Endothelial cell (in vitro differentiated cells): ENCODE results near the gene SLC8A2. TPM values are rescaled to one million over a fixed set of nuclear protein-coding genes. Genes with fewer than 3 reads are reported as not detected.

ENCODE experiments used
- DNase-seq: peaks from one replicate; pipeline ENCODE4 v3.0.0; 2021; ENCODE audit warnings: low spot score
- H3K27ac Mint-ChIP-seq: one replicate; pipeline ENCODE4 v1.8.0; 2021; ENCODE audit warnings: mixed read lengths, inconsistent platforms; ENCODE audit not compliant: unreplicated experiment
- H3K27me3 Mint-ChIP-seq: one replicate; pipeline ENCODE4 v1.8.0; 2021; ENCODE audit warnings: mild to moderate bottlenecking, moderate library complexity, mixed read lengths, inconsistent platforms; ENCODE audit not compliant: unreplicated experiment
- H3K36me3 Mint-ChIP-seq: one replicate; pipeline ENCODE4 v1.8.0; 2021; ENCODE audit warnings: mild to moderate bottlenecking, low read depth, mixed read lengths, inconsistent platforms; ENCODE audit not compliant: unreplicated experiment
- H3K4me1 Mint-ChIP-seq: one replicate; pipeline ENCODE4 v1.8.0; 2021; ENCODE audit warnings: mild to moderate bottlenecking, mixed read lengths, inconsistent platforms; ENCODE audit not compliant: unreplicated experiment
- H3K4me3 Mint-ChIP-seq: one replicate; pipeline ENCODE4 v1.8.0; 2021; ENCODE audit warnings: mild to moderate bottlenecking, mixed read lengths, inconsistent platforms; ENCODE audit not compliant: unreplicated experiment
- H3K9me3 Mint-ChIP-seq: one replicate; pipeline ENCODE4 v1.8.0; 2021; ENCODE audit warnings: mixed read lengths, inconsistent platforms; ENCODE audit not compliant: unreplicated experiment
- total RNA-seq: library from RNA; stranded (reverse); fragmentation: NEBNext Ultra II Directional; extraction: Animal tissue kit (Norgen Biotek cat#: 25700); gene quantifications from one replicate; pipeline ENCODE4 v1.2.1, GENCODE V29; 2021; ENCODE audit not compliant: unreplicated experiment
- TF ChIP-seq, protein P1 (sequence below): fragments of 200-600 bp; sonication (generic); IDR thresholded peaks from one replicate; pipeline ENCODE4 v1.5.0; 2021; ENCODE audit warnings: antibody characterized with exemption; ENCODE audit not compliant: unreplicated experiment

The SLC8A2 gene
- total RNA-seq, 1 donor from 2014 or later: 0.80 TPM

DNA sequence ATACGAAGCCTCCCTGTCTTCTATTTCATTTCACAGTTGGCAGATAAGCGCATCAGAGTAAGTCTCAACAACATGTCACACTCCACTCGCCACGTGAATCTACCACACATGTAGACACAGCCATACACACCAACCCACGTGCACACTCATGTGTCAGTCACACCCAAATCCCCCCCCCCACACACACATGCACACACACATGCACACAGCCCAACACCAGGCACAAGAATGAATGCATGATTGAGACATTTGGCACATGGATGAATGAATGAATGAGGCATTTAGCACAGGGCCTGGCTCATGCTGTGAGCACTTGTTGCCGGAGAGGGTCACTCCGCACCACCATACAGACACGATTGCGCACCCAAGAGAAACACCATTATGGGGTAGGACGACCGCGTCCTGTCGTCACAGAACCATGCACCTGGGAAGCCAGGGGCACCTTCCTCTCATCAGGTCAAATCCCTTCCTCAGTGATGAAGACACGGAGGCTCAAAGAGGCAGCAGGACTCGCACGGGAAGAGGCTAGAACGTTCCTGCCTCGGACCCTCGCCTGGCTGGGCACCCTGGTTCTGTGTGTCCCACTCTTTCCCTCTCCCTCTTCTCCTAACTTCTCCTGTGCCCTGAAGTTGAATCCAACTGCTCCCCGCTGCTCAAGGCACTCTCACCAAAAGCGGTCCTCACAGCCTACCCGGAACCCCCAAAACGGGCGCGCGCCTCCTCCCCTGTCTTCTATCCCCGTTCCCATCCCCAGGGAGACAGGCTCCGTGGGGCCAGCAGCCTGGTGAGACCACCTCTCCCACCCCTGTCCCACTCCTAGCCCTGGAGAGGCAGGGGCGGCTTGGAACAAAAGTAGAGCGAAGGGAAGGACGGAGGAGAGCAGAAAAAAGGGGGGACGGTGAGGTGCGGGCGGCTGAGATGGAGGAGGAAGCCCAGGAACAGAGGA lies 53.7 kb downstream of the SLC8A2 start:
- peak overlapping the region; percentile 59 for H3K4me3 Mint-ChIP-seq
- TF ChIP-seq, protein P1, sequence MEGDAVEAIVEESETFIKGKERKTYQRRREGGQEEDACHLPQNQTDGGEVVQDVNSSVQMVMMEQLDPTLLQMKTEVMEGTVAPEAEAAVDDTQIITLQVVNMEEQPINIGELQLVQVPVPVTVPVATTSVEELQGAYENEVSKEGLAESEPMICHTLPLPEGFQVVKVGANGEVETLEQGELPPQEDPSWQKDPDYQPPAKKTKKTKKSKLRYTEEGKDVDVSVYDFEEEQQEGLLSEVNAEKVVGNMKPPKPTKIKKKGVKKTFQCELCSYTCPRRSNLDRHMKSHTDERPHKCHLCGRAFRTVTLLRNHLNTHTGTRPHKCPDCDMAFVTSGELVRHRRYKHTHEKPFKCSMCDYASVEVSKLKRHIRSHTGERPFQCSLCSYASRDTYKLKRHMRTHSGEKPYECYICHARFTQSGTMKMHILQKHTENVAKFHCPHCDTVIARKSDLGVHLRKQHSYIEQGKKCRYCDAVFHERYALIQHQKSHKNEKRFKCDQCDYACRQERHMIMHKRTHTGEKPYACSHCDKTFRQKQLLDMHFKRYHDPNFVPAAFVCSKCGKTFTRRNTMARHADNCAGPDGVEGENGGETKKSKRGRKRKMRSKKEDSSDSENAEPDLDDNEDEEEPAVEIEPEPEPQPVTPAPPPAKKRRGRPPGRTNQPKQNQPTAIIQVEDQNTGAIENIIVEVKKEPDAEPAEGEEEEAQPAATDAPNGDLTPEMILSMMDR: no peak
- peak overlapping the region; percentile 36 for H3K27ac Mint-ChIP-seq
- no peak for DNase-seq
- peaks cover 19% of the 10 kb centered on the region for H3K4me1 Mint-ChIP-seq
- no peaks in the 10 kb centered on the region for H3K9me3 Mint-ChIP-seq
- peaks cover 18% of the 10 kb centered on the region for H3K36me3 Mint-ChIP-seq
- peaks cover 40% of the 10 kb centered on the region for H3K27me3 Mint-ChIP-seq

DNA sequence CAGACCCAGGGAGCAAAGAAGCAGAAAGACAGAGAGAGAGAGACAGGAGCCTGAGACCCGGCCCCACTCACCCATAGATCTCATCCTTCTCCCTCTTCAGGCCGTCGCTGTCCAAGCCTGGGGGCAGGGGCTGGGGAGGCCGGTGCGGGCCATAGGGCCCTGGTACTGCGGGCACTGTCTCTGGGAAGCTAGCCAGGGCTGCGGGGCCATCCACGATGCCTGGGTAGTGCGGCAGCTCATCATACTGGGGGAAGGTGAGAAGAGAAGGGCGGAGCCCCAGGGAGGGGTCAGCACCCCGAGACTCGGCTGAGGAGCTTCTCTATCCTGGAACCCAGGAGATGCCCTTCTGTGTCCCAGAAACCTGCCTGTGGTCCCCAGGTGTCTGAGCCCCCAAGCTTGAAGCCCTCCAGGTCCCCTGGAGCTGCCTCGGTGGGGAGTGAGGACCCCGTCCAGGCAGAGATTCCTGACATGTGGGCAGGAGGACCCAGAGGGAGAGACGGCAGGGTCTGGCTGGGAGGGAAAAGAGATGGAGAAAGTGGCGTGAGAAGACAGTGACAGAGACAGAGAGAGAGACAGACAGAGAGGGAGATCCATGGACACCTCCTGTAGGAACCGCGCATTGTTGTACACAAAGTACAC lies 54.5 kb downstream of the SLC8A2 start:
- Mint-ChIP-seq H3K27me3 (peaks cover 32% of the 10 kb centered on the region), H3K4me1 (peaks cover 12% of the 10 kb centered on the region), H3K27ac (peak overlapping the region; percentile 36), H3K9me3 (no peaks in the 10 kb centered on the region), H3K4me3 (peak overlapping the region; percentile 59), H3K36me3 (peaks cover 13% of the 10 kb centered on the region)
- DNase-seq: no peak
- TF ChIP-seq, protein P1: no peak

DNA sequence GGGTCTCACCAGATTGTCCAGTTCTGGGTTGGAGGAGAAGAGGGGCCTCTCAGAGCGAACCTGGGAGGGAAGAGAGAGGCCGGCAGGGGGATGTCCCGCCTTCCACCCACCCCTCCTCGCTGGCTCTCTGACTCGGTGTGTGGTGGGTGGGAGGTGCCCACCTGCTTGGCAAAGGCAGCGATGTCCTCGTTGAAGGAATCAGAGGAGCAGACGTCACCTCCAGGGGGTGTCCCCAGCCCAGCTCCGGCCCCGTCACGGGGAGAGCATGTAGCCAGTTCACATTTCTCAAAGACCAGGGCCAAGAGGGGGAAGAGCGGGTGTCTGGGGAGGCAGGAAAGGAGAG lies 55.1 kb downstream of the SLC8A2 start:
- H3K4me3 Mint-ChIP-seq: no peak overlapping the region
- peaks cover 29% of the 10 kb centered on the region for H3K27me3 Mint-ChIP-seq
- peaks cover 13% of the 10 kb centered on the region for H3K36me3 Mint-ChIP-seq
- H3K27ac Mint-ChIP-seq: no peak overlapping the region
- peaks cover 10% of the 10 kb centered on the region for H3K4me1 Mint-ChIP-seq
- DNase-seq: no peak
- TF ChIP-seq, protein P1: no peak
- no peaks in the 10 kb centered on the region for H3K9me3 Mint-ChIP-seq

DNA sequence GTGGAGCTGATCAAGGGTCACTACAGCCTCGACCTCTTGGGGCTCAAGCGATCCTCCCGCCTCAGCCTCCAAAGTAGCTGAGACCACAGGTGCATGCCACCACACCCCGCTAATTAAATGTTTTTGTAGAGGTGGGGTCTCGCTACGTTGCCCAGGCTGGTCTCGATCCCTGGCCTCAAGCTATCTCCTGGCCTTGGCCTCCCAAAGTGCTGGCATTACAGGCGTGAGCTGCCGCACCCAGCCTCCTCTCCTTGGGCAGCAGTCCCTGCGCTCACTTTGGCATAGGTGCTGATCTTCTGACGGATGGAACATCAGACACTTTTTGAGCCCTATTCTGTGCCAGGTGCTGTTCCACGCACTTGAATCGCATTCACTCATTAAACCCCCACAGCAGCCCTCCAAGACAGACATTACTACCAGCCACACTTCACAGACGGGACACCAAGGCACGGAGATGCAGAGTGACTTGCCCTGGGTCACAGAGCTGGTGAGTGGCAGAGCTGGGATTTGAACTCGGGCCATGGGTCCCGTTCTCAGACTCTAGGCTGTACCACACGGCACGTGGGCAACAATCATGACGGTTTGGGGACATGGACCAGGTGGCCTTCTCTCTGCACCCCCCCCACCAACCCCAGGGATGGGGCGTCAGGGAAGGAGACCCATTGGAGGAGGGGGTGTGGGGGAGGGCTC lies 55.6 kb downstream of the SLC8A2 start:
- H3K36me3 Mint-ChIP-seq: peaks cover 13% of the 10 kb centered on the region
- H3K4me3 Mint-ChIP-seq: no peak overlapping the region
- TF ChIP-seq, protein P1: no peak
- no peaks in the 10 kb centered on the region for H3K9me3 Mint-ChIP-seq
- peaks cover 6% of the 10 kb centered on the region for H3K4me1 Mint-ChIP-seq
- H3K27ac Mint-ChIP-seq: peak overlapping the region; percentile 67
- DNase-seq: no peak
- H3K27me3 Mint-ChIP-seq: peaks cover 24% of the 10 kb centered on the region
